Heart right ventricle (tissue), 16 donors: ENCODE data around the gene MIX23. TPM values are rescaled to one million over a fixed set of nuclear protein-coding genes. Genes with fewer than 3 reads are reported as not detected.

Experiments
- ATAC-seq, 8 donors: fragments of 200-7000 bp; cut with Tn5 transposase; one replicate each; pipeline ENCODE4 v1.9.1; 2020; ENCODE audit warnings: mild to moderate bottlenecking in 8 of 8, moderate library complexity in 8 of 8, moderate number of reproducible peaks in 1 of 8
- DNase-seq, 2 donors: peaks; one replicate each; pipeline ENCODE4 v3.0.0-alpha.2; 2020
- H3K27ac ChIP-seq, 10 donors: fragments of 200-600 bp; sonication (generic) in 2 of 10; one replicate each; pipeline versions ENCODE4 v1.5.0 to v1.8.0; 2020 to 2022; ENCODE audit warnings: mild to moderate bottlenecking in 3 of 10
- H3K27me3 ChIP-seq, 7 donors: fragments of 200-600 bp; one replicate each; pipeline ENCODE4 v1.8.0; 2021 to 2022; ENCODE audit warnings: mild to moderate bottlenecking in 2 of 7
- H3K36me3 ChIP-seq, 9 donors: fragments of 200-600 bp; sonication (generic) in 1 of 9; one replicate each; pipeline versions ENCODE4 v1.5.0 to v1.8.0; 2020 to 2022; ENCODE audit warnings: mild to moderate bottlenecking in 2 of 9
- H3K4me1 ChIP-seq, 9 donors: fragments of 200-600 bp; sonication (generic) in 1 of 9; one replicate each; pipeline versions ENCODE4 v1.5.0 to v1.8.0; 2020 to 2022; ENCODE audit warnings: mild to moderate bottlenecking in 4 of 9
- H3K4me3 ChIP-seq, 10 donors: fragments of 200-600 bp; sonication (generic) in 2 of 10; one replicate each; pipeline versions ENCODE4 v1.5.0 to v1.8.0; 2020 to 2022; ENCODE audit warnings: mild to moderate bottlenecking in 7 of 10, moderate library complexity in 2 of 10
- H3K9me3 ChIP-seq, 11 donors: fragments of 200-600 bp in 10 of 11; sonication (generic) in 2 of 11; one replicate each; pipeline versions ENCODE4 v1.5.0 to v1.8.0; 2013 to 2022; ENCODE audit warnings: mild to moderate bottlenecking in 2 of 11, control low read depth in 1 of 11, moderate library complexity in 1 of 11
- WGBS, 2 donors: extraction: QIAGEN DNeasy Blood & Tissue Kit; methylation state at CpG; one replicate each; pipeline ENCODE4 v1.1.7; 2013; ENCODE audit warnings: inconsistent platforms in 1 of 2; 5-methylcytosine and 5-hydroxymethylcytosine counted together
- intact Hi-C, 10 donors: fragments of 100-400 bp; cut with DNase I; formaldehyde crosslinking; loops; one replicate each; pipeline versions ENCODE4 v1.11.1 to v1.14.2; 2022
- long read RNA-seq, 3 donors: library from polyadenylated mRNA; unstranded; transcript quantifications; one replicate each; pipeline ENCODE4 v2.0.0, GENCODE V29; 2020 to 2021
- polyA plus RNA-seq, 2 donors: library from polyadenylated mRNA; stranded (reverse); fragments of 200-250 nt; gene quantifications; one replicate each; pipeline ENCODE4 v1.2.3, GENCODE V29; 2013
- total RNA-seq, 10 donors: library from RNA; stranded (reverse); fragmentation: NEBNext Ultra II Directional in 3 of 10; extraction: Animal tissue kit (Norgen Biotek cat#: 25700) in 3 of 10; gene quantifications; one replicate each; pipeline versions ENCODE4 v1.2.1 to v1.2.4, GENCODE V29; 2021 to 2023
- TF ChIP-seq, protein P1 (sequence below), 9 donors: fragments of 200-600 bp; sonication (generic) in 2 of 9; IDR thresholded peaks; one replicate each; pipeline versions ENCODE4 v1.5.0 to v1.8.0; 2021 to 2022; ENCODE audit warnings: antibody characterized with exemption in 9 of 9, mild to moderate bottlenecking in 5 of 9, moderate library complexity in 1 of 9
- donor health status: Arrhythmogenic right ventricular cardiomyopathy.
- donor health status: ischemic (EF 13 %, LVEDD 7.1; RV severe dilation, severe dysfunction).
- donor health status: healthy with polysubstance abuse.
- donor health status: DM: no; HTN: yes; CAD: no.
- donor health status: DM: no; HTN: no; CAD: no.
- donor health status: ischemic (EF 25% LVEDD 6.9; RV normal size, moderate dysfunction).
- donor health status: ischemic (EF 25% LVEDD 5.7; RV mildly dilated, moderate dysfunction).
- donor health status: healthy.
- donor health status: DM: yes; HTN: yes; CAD: no.
- donor health status: Ischemic cardiomyopathy.
- donor health status: ischemic (EF 35%, LVEDD 5.7; RV mildly dilated, moderate dysfunction).
- donor health status: nonischemic (EF 11% LVEDD 7.7; RV severe dilation, severe dysfunction).
- donor health status: DM: yes; HTN: yes; CAD: no.
- donor health status: PGD.
- donor health status: ischemic (EF 29% LVEDD 5.4; RV normal size, mild dysfunction).
- donor health status: nonischemic (EF 23%, LVEDD 6.1; RV moderate dilation, normal function).

MIX23 gene
- total RNA-seq (10 to 100 TPM; 23.8 to 42.3 (median 28.5) TPM), polyA plus RNA-seq (10 to 100 TPM; 47.7 to 58.4 TPM)
- long read RNA-seq, donor 1, transcript CCDC58-201 (5 exons, 720 nt) = major isoform, 5 of 11 reads
- long read RNA-seq, donor 1, partial matches to known transcripts = 1 of 11 reads
- long read RNA-seq, donor 1, other reads (novel, unspliced or antisense) = 5 of 11 reads
- long read RNA-seq, donor 2, transcript CCDC58-201 (5 exons, 720 nt) = major isoform, 7 of 22 reads
- long read RNA-seq, donor 2, partial matches to known transcripts = 1 of 22 reads
- long read RNA-seq, donor 2, other reads (novel, unspliced or antisense) = 12 of 22 reads
- long read RNA-seq, donor 3, partial matches to known transcripts = 1 of 9 reads
- long read RNA-seq, donor 3, other reads (novel, unspliced or antisense) = 5 of 9 reads

DNA sequence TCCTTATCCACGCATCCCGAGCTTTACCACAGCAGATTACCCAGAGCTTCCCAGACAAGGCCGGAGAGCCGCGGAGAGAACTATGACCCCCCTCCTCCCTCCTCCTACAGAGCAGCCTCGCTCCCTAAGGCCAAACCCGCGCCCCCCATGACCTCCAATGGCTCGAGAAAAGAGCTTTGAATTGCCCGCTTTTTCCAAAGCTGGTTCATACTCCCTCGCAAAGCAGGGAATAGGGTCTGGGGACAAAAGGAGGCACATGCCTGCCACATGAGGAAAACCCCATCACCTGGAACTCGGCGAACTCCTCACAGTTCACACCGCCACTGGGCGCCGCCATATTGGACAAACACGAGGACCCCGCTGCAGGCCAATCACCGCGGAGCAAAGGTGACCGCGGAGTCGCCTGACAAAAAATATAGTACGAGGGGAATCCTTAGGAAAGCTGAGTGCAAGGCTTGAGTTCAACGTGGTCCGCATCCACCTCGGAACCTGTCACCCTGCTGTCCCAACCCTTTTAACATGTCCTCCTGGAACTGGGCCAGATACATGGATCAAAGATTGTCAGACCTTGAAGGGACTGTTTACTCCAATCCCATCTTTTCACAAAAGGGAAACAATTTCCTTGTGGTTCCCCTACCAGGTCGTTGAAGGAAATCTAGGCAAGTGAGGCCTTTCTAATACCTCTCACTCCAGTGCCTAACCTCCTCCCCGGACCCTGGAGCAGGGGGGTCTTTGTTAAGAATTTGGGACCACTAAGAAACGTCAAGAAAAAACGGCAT lies at the start of gene MIX23:
MIX23 (minus strand) TSS at position 344 of the 779 bp plus-strand sequence; CDS start at position 337, 7 bp downstream.
- Histone ChIP-seq H3K4me1 (peaks cover 0 to 39% (median 23%) of the 10 kb centered on the region in 9 donors), H3K27me3 (no peaks in the 10 kb centered on the region), H3K9me3 (no peaks in the 10 kb centered on the region), H3K36me3 (peaks cover 0 to 26% (median 0%) of the 10 kb centered on the region in 9 donors), H3K4me3 (peak within 1 kb of the TSS; percentile 57 to 88 (median 74)), H3K27ac (peak within 1 kb of the TSS; percentile 69 to 94 (median 90))
- ATAC-seq (peak; percentile 79 to 93 (median 88)), DNase-seq (peak; percentile 85 to 90)
- intact Hi-C loops = loop anchor here in 1 of 10 donors (5.0 kb wide), 1 partner anchor 836 kb away; the partner anchor contains the start of gene POLQ
- WGBS, 2 donors = 0 to 1% methylated on average over 31 of the region's 31 CpGs
- TF ChIP-seq, protein P1, sequence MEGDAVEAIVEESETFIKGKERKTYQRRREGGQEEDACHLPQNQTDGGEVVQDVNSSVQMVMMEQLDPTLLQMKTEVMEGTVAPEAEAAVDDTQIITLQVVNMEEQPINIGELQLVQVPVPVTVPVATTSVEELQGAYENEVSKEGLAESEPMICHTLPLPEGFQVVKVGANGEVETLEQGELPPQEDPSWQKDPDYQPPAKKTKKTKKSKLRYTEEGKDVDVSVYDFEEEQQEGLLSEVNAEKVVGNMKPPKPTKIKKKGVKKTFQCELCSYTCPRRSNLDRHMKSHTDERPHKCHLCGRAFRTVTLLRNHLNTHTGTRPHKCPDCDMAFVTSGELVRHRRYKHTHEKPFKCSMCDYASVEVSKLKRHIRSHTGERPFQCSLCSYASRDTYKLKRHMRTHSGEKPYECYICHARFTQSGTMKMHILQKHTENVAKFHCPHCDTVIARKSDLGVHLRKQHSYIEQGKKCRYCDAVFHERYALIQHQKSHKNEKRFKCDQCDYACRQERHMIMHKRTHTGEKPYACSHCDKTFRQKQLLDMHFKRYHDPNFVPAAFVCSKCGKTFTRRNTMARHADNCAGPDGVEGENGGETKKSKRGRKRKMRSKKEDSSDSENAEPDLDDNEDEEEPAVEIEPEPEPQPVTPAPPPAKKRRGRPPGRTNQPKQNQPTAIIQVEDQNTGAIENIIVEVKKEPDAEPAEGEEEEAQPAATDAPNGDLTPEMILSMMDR (IDR thresholded peaks at IDR 0.05) = peak in 1 of 9 donors; percentile 4

DNA sequence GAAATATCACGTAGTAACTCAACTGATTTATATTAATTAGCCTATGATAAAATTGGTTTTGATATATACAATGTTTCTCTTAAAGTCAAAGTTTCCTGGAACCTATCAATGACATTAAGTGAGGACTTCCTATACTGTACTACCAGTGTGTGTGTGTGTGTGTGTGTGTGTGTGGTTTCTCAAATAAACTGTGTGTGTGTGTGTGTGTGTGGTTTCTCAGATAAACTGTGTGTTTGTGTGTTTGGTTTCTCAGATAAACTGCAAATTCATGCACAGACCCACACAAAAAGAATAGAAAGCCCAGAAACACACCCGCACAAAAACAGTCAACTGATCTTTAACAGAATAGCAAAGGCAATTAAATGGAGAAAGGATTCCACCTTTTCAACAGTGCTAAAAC lies 47.3 kb upstream of the MIX23 start:
- intact Hi-C loops = no loop called here
- 98 to 100% methylated on average over 2 of the region's 2 CpGs for WGBS, 2 donors
- no peaks in the 10 kb centered on the region for H3K27me3 ChIP-seq
- TF ChIP-seq, protein P1 (IDR thresholded peaks at IDR 0.05) = no peak
- H3K9me3 ChIP-seq = peaks cover 0 to 13% (median 0%) of the 10 kb centered on the region in 11 donors
- DNase-seq (no peak), ATAC-seq (no peak)
- peaks cover 0 to 98% (median 41%) of the 10 kb centered on the region in 9 donors for H3K36me3 ChIP-seq
- H3K4me3 ChIP-seq = no peak overlapping the region
- no peak overlapping the region for H3K27ac ChIP-seq
- H3K4me1 ChIP-seq = no peaks in the 10 kb centered on the region

DNA sequence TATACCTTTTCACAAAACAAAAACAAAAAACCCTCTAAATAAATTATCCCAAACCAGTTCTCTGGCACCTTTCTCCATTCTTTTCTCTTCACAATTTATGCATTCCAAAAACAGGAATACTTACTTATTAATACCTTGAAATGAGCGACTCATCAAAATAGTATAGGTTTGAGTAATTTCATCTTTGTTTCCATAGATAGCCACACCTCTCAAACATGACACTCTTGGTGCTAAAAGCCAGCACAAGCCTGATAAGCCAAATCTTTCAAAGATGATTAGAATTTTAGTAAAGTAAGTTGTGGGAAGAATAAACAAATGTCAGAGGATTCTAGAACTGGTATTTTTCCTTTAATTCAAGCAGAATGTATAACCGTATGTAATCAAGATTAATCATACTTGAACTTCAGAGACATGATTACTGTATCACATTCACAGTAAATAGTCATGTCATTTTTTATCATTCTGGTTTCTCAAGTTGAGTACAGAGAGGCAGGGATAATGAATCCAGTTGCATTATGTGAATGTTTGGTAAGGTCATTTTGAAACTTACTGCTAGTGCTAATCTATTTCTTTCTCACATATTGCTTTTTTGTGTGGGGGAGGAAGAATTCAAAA lies 44.9 kb upstream of the MIX23 start:
- Histone ChIP-seq H3K4me3 (no peak overlapping the region), H3K27ac (no peak overlapping the region), H3K9me3 (peaks cover 0 to 13% (median 0%) of the 10 kb centered on the region in 11 donors), H3K36me3 (peaks cover 0 to 98% (median 42%) of the 10 kb centered on the region in 9 donors), H3K4me1 (no peaks in the 10 kb centered on the region), H3K27me3 (no peaks in the 10 kb centered on the region)
- TF ChIP-seq, protein P1 (IDR thresholded peaks at IDR 0.05) = no peak
- no peak for DNase-seq
- no peak for ATAC-seq
- WGBS, 2 donors = 86 to 89% methylated on average over 2 of the region's 2 CpGs
- intact Hi-C loops = no loop called here

DNA sequence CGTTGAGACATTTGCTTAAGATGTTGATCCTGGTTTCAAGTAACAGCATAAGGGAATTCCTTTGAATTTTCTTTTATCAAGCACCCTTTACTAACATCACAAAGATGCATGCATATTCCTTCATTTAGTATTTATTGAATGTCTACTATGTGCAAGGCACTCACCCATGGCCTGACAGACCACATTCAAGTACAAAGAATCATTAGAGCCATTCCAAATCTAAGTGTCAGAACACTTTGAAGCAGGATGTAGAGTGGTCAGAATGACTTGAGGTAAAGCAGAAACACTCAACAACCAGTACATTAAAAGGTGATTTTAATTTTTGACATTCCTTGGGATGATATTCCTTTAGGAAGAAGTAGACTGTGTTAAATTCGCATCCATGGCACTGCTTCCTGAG lies 38.8 kb upstream of the MIX23 start:
- intact Hi-C loops = no loop called here
- TF ChIP-seq, protein P1 (IDR thresholded peaks at IDR 0.05) = no peak
- Histone ChIP-seq H3K4me3 (no peak overlapping the region), H3K27me3 (no peaks in the 10 kb centered on the region), H3K36me3 (peaks cover 0 to 58% (median 21%) of the 10 kb centered on the region in 9 donors), H3K4me1 (peaks cover 3 to 10% (median 7%) of the 10 kb centered on the region in 9 donors), H3K9me3 (no peaks in the 10 kb centered on the region), H3K27ac (no peak overlapping the region)
- DNase-seq (no peak), ATAC-seq (no peak)
- WGBS, 2 donors = 92 to 96% methylated on average over 2 of the region's 2 CpGs
